ENCODE data around the gene CLEC16A. TPM values are rescaled to one million over a fixed set of nuclear protein-coding genes. Genes with fewer than 3 reads are reported as not detected.

CLEC16A gene
- total and polyA plus RNA-seq, 9 of the 15 experiments (the other 6 are each of a cell fraction or from before 2014, with no cell fraction given): 1.00 to 22.3 (median 10.0) TPM

- TF ChIP-seq MNT (conservative IDR thresholded peaks at IDR 0.05): 0 out of 4 replicates have a peak, but pooled peaks of 1 of the 2 experiments have one; percentile 24
- peak; percentile 19 to 50; a peak in 3 of 4 replicates for TF ChIP-seq TRIM24 (IDR thresholded peaks at IDR 0.05)
- TF ChIP-seq ELF4 (CRISPR knock-in tag; IDR thresholded peaks at IDR 0.05): 0 out of 2 replicates have a peak, but pooled peaks have one; percentile 4
- TF ChIP-seq SMARCA5 (IDR thresholded peaks at IDR 0.05): no peak
- TF ChIP-seq CEBPB (tag; IDR thresholded peaks at IDR 0.05): peak; percentile 81
- 0 out of 2 replicates have a peak, but pooled peaks have one; percentile 24 for TF ChIP-seq CTBP1 (IDR thresholded peaks at IDR 0.05; ENCODE audit: borderline replicate concordance)
- 0 out of 2 replicates have a peak, but pooled peaks have one; percentile 27 for TF ChIP-seq ZNF134 (CRISPR knock-in tag; conservative IDR thresholded peaks at IDR 0.05)
- TF ChIP-seq MXD1 (CRISPR knock-in tag; IDR thresholded peaks at IDR 0.05; ENCODE audit: borderline replicate concordance, poor library complexity, severe bottlenecking): no peak
- TF ChIP-seq KDM1A (IDR thresholded peaks at IDR 0.05): 0 out of 4 replicates have a peak, but pooled peaks of 1 of the 2 experiments have one; percentile 18
- no peak for TF ChIP-seq KDM2B (CRISPR knock-in tag; IDR thresholded peaks at IDR 0.05)
- TF ChIP-seq TFAM (CRISPR knock-in tag; conservative IDR thresholded peaks at IDR 0.05): no peak
- peak; percentile 60 for TF ChIP-seq EP300 (IDR thresholded peaks at IDR 0.05; ENCODE audit: low read length)
- peak; percentile 93 for TF ChIP-seq SMAD4 (CRISPR knock-in tag; conservative IDR thresholded peaks at IDR 0.05)
- peak; percentile 46; the same call in 1 of the 2 replicates for TF ChIP-seq BCOR (IDR thresholded peaks at IDR 0.05)
- peak; percentile 79 for TF ChIP-seq TEAD4 (IDR thresholded peaks at IDR 0.05; ENCODE audit: low read length)
- TF ChIP-seq TEAD4 (CRISPR knock-in tag; IDR thresholded peaks at IDR 0.05; ENCODE audit: borderline replicate concordance): no peak
- TF ChIP-seq CBFA2T2 (conservative IDR thresholded peaks at IDR 0.05): peak; percentile 69
- peak; percentile 79 for TF ChIP-seq BHLHE40 (IDR thresholded peaks at IDR 0.05; ENCODE audit: low read length)
- TF ChIP-seq CXXC5 (CRISPR knock-in tag; IDR thresholded peaks at IDR 0.05): peak; percentile 78
- TF ChIP-seq HDAC3 (IDR thresholded peaks at IDR 0.05; ENCODE audit: borderline replicate concordance, partially characterized antibody): peak; percentile 68
- TF ChIP-seq SMARCA4 (IDR thresholded peaks at IDR 0.05): peak; percentile 82; the same call in 1 of the 2 replicates
- no peak for TF ChIP-seq ATF1 (CRISPR knock-in tag; IDR thresholded peaks at IDR 0.05)
- peak; percentile 23; the same call in 1 of the 2 replicates for TF ChIP-seq ATF1 (tag; IDR thresholded peaks at IDR 0.05)
- TF ChIP-seq GATA2 (CRISPR knock-in tag; IDR thresholded peaks at IDR 0.05): peak; percentile 43
- TF ChIP-seq MTA2 (IDR thresholded peaks at IDR 0.05; ENCODE audit: low read depth): peak; percentile 78
- peak; percentile 82 for TF ChIP-seq ETV1 (tag; conservative IDR thresholded peaks at IDR 0.05; ENCODE audit: low read depth)
- TF ChIP-seq ARID1B (IDR thresholded peaks at IDR 0.05): peak; percentile 92
- TF ChIP-seq CBFA2T3 (IDR thresholded peaks at IDR 0.05): peak; percentile 85
- TF ChIP-seq TBL1XR1 (IDR thresholded peaks at IDR 0.05; ENCODE audit: low read length in 2 of 2): peak; percentile 41 to 65; a peak in 1 of 4 replicates
- peak; percentile 81 for TF ChIP-seq TAL1 (IDR thresholded peaks at IDR 0.05)
These were observed 21.8 kb downstream of the CLEC16A start (continued) for GRCh38 chr16:10966129-10966528.

Measured in K562 (cell line).